CD14-positive monocyte (primary cell): ENCODE measurements around the gene MED26. TPM values are rescaled to one million over a fixed set of nuclear protein-coding genes. Genes with fewer than 3 reads are reported as not detected.
A peak's percentile ranks its signal among the peaks of the same experiment; 100 is the strongest.

Source experiments
- DNase-seq, 3 donors: peaks; one replicate each; pipeline ENCODE4 v3.0.0-alpha.2; 2011 to 2022
- H2AFZ ChIP-seq: 2 replicates; pipeline ENCODE4 v1.6.0; 2012; ENCODE audit warnings: mild to moderate bottlenecking, low read depth, low read length, inconsistent platforms; ENCODE audit not compliant: insufficient read depth, poor library complexity, severe bottlenecking
- H3K27ac ChIP-seq, 2 donors: 1 replicate in 1 of 2; 2 replicates in 1 of 2; pipeline ENCODE4 v1.5.1; 2012 to 2013; ENCODE audit warnings: low read length in 2 of 2, control low read depth in 1 of 2, inconsistent platforms in 1 of 2, low read depth in 1 of 2, mild to moderate bottlenecking in 1 of 2
- H3K27me3 ChIP-seq, 2 donors: one replicate each; pipeline versions ENCODE4 v1.6.0 to v1.6.1; 2011 to 2013; ENCODE audit warnings: low read length in 2 of 2; ENCODE audit not compliant: control insufficient read depth in 2 of 2, insufficient read depth in 2 of 2
- H3K36me3 ChIP-seq, 2 donors: replicated peaks in 1 of 2; 1 replicate in 1 of 2; 2 replicates in 1 of 2; pipeline versions ENCODE4 v1.5.1 to v1.6.1; 2012 to 2013; ENCODE audit warnings: low read length in 2 of 2, control low read depth in 1 of 2, inconsistent platforms in 1 of 2, mild to moderate bottlenecking in 1 of 2; ENCODE audit not compliant: insufficient read depth in 2 of 2, control insufficient read depth in 1 of 2
- H3K4me1 ChIP-seq, 2 donors: 1 replicate in 1 of 2; 2 replicates in 1 of 2; pipeline versions ENCODE4 v1.5.1 to v1.6.1; 2012 to 2013; ENCODE audit warnings: low read length in 2 of 2, control low read depth in 1 of 2, inconsistent platforms in 1 of 2, mild to moderate bottlenecking in 1 of 2, moderate library complexity in 1 of 2; ENCODE audit not compliant: insufficient read depth in 2 of 2, control insufficient read depth in 1 of 2
- H3K4me2 ChIP-seq: replicated peaks from 2 replicates; pipeline ENCODE3; 2012; ENCODE audit warnings: low read length, moderate library complexity, mild to moderate bottlenecking; ENCODE audit not compliant: poor library complexity, severe bottlenecking; ENCODE audit errors: extremely low read depth
- H3K4me3 ChIP-seq, 3 experiments: fragments of 200-600 bp in 1 of 3; sonication (generic) in 1 of 3; replicated peaks in 1 of 3; 1 replicate in 2 of 3; 2 replicates in 1 of 3; pipeline ENCODE4 v1.5.1; 2011 to 2013; ENCODE audit warnings: low read length in 3 of 3, mild to moderate bottlenecking in 3 of 3, control low read depth in 2 of 3, low read depth in 2 of 3, inconsistent platforms in 1 of 3, moderate library complexity in 1 of 3
- H3K79me2 ChIP-seq: 2 replicates; pipeline ENCODE4 v1.6.0; 2012; ENCODE audit warnings: mild to moderate bottlenecking, control low read depth, inconsistent platforms, low read length, moderate library complexity; ENCODE audit not compliant: insufficient read depth
- H3K9ac ChIP-seq: 2 replicates; pipeline ENCODE4 v1.6.0; 2017; ENCODE audit warnings: low read length, mild to moderate bottlenecking; ENCODE audit not compliant: insufficient read depth, poor library complexity, severe bottlenecking
- H3K9me3 ChIP-seq, 2 donors: replicated peaks in 1 of 2; 1 replicate in 1 of 2; 2 replicates in 1 of 2; pipeline versions ENCODE4 v1.5.1 to v1.6.1; 2012 to 2013; ENCODE audit warnings: low read length in 2 of 2, control low read depth in 1 of 2; ENCODE audit not compliant: control insufficient read depth in 1 of 2, insufficient read depth in 1 of 2
- H4K20me1 ChIP-seq: 2 replicates; pipeline ENCODE4 v1.6.0; 2012; ENCODE audit warnings: mild to moderate bottlenecking, low read length, control low read depth, moderate library complexity; ENCODE audit not compliant: insufficient read depth
- H3K27ac Mint-ChIP-seq, 7 donors: one replicate each; pipeline ENCODE4 v1.8.0; 2020; ENCODE audit warnings: mild to moderate bottlenecking in 7 of 7, mixed read lengths in 7 of 7, moderate library complexity in 6 of 7, inconsistent platforms in 2 of 7
- H3K27me3 Mint-ChIP-seq, 3 donors: one replicate each; pipeline ENCODE4 v1.8.0; 2021 to 2022; ENCODE audit warnings: low read depth in 3 of 3, mild to moderate bottlenecking in 3 of 3, mixed read lengths in 3 of 3, moderate library complexity in 3 of 3, inconsistent platforms in 1 of 3
- H3K36me3 Mint-ChIP-seq, 2 donors: one replicate each; pipeline ENCODE4 v1.8.0; 2020; ENCODE audit warnings: mixed read lengths in 2 of 2, inconsistent platforms in 1 of 2, mild to moderate bottlenecking in 1 of 2
- H3K4me1 Mint-ChIP-seq: one replicate; pipeline ENCODE4 v1.8.0; 2020; ENCODE audit warnings: mild to moderate bottlenecking, mixed read lengths
- H3K4me3 Mint-ChIP-seq, 2 donors: one replicate each; pipeline ENCODE4 v1.8.0; 2020; ENCODE audit warnings: mild to moderate bottlenecking in 2 of 2, mixed read lengths in 2 of 2, moderate library complexity in 1 of 2
- H3K9me3 Mint-ChIP-seq, 7 donors: one replicate each; pipeline ENCODE4 v1.8.0; 2020 to 2022; ENCODE audit warnings: mixed read lengths in 7 of 7, mild to moderate bottlenecking in 6 of 7, moderate library complexity in 6 of 7, inconsistent platforms in 2 of 7
- CTCF ChIP-seq: fragments of 200-600 bp; IDR thresholded peaks from one replicate; pipeline ENCODE4 v1.8.0; 2022; ENCODE audit warnings: antibody characterized with exemption, mild to moderate bottlenecking
- WGBS: methylation state at CpG from one replicate; pipeline ENCODE4 v1.1.5; 2013; ENCODE audit warnings: missing lambda C conversion rate; ENCODE audit not compliant: insufficient coverage; 5-methylcytosine and 5-hydroxymethylcytosine counted together
- intact Hi-C, 2 donors: fragments of 100-400 bp; cut with micrococcal nuclease; formaldehyde crosslinking; loops; one replicate each; pipeline versions ENCODE4 v1.15.0 to v1.15.1; 2023
- polyA plus RNA-seq, 3 donors: library from polyadenylated mRNA; depleted of rRNA in 1 of 3; unstranded in 2 of 3; stranded (reverse) in 1 of 3; fragments of 300-500 nt in 2 of 3; fragments of >200 nt in 1 of 3; fragmentation: Illumina TruSeq in 2 of 3; gene quantifications; 1 replicate in 2 of 3; 2 replicates in 1 of 3; pipeline ENCODE4 v1.2.3, GENCODE V29; 2012 to 2021

The MED26 gene
- polyA plus RNA-seq, 3 donors = 1.1 to 7.1 (median 2.1) TPM

GRCh38 chr19:16575861-16576689, 51.9 kb downstream of the MED26 start:
- Histone ChIP-seq H3K4me2 (no peak overlapping the region), H3K27me3 (no peaks in the 10 kb centered on the region), H3K27ac (peak overlapping the region in 1 of 2 donors; percentile 14), H3K9ac (no peak overlapping the region), H3K4me1 (peaks cover 23 to 31% of the 10 kb centered on the region in 2 donors), H3K79me2 (peaks cover 97% of the 10 kb centered on the region), H4K20me1 (peaks cover 86% of the 10 kb centered on the region), H3K9me3 (no peaks in the 10 kb centered on the region), H3K36me3 (peaks cover 30 to 70% of the 10 kb centered on the region in 2 donors), H3K4me3 (no peak overlapping the region), H2AFZ (no peak overlapping the region)
- peak overlapping the region in 1 of 7 donors; percentile 19 for H3K27ac Mint-ChIP-seq
- no peaks in the 10 kb centered on the region for H3K27me3 Mint-ChIP-seq
- 96% methylated on average over 48 of the region's 48 CpGs for WGBS
- H3K4me3 Mint-ChIP-seq = no peak overlapping the region
- no peak for TF ChIP-seq CTCF
- intact Hi-C loops = no loop called here
- H3K36me3 Mint-ChIP-seq = peaks cover 31 to 55% of the 10 kb centered on the region in 2 donors
- H3K4me1 Mint-ChIP-seq = peaks cover 31% of the 10 kb centered on the region
- H3K9me3 Mint-ChIP-seq = peaks cover 0 to 2% (median 0%) of the 10 kb centered on the region in 7 donors
- DNase-seq = no peak

- peaks cover 30 to 39% of the 10 kb centered on the region in 2 donors for H3K4me1 ChIP-seq
- Mint-ChIP-seq H3K27ac (peak overlapping the region in 3 of 7 donors; percentile 35 to 81 (median 50)), H3K27me3 (no peaks in the 10 kb centered on the region), H3K4me3 (no peak overlapping the region), H3K36me3 (peaks cover 34 to 51% of the 10 kb centered on the region in 2 donors), H3K4me1 (peaks cover 34% of the 10 kb centered on the region), H3K9me3 (peaks cover 0 to 2% (median 0%) of the 10 kb centered on the region in 7 donors)
- no peak overlapping the region for H3K4me2 ChIP-seq
- WGBS = 100% methylated on average over 1 of the region's 2 CpGs
- intact Hi-C loops = no loop called here
- H3K27ac ChIP-seq = peak overlapping the region in 1 of 2 donors; percentile 0
- peaks cover 81% of the 10 kb centered on the region for H4K20me1 ChIP-seq
- H2AFZ ChIP-seq = no peak overlapping the region
- H3K9me3 ChIP-seq = no peaks in the 10 kb centered on the region
- H3K27me3 ChIP-seq = no peaks in the 10 kb centered on the region
- no peak for DNase-seq
- peaks cover 97% of the 10 kb centered on the region for H3K79me2 ChIP-seq
- H3K4me3 ChIP-seq = no peak overlapping the region
- H3K9ac ChIP-seq = no peak overlapping the region
- H3K36me3 ChIP-seq = peaks cover 30 to 67% of the 10 kb centered on the region in 2 donors
- no peak for TF ChIP-seq CTCF
Observed at GRCh38 chr19:16575282-16575681, 52.7 kb downstream of the MED26 start.
